Measurements from ENCODE around the gene ASPG.

ASPG gene

GRCh38 chr14:104140463-104141331 lies 55.2 kb downstream of the ASPG start:
- TF ChIP-seq ZFX (IDR thresholded peaks at IDR 0.05; ENCODE audit: borderline replicate concordance): no peak
- TF ChIP-seq, protein P1, sequence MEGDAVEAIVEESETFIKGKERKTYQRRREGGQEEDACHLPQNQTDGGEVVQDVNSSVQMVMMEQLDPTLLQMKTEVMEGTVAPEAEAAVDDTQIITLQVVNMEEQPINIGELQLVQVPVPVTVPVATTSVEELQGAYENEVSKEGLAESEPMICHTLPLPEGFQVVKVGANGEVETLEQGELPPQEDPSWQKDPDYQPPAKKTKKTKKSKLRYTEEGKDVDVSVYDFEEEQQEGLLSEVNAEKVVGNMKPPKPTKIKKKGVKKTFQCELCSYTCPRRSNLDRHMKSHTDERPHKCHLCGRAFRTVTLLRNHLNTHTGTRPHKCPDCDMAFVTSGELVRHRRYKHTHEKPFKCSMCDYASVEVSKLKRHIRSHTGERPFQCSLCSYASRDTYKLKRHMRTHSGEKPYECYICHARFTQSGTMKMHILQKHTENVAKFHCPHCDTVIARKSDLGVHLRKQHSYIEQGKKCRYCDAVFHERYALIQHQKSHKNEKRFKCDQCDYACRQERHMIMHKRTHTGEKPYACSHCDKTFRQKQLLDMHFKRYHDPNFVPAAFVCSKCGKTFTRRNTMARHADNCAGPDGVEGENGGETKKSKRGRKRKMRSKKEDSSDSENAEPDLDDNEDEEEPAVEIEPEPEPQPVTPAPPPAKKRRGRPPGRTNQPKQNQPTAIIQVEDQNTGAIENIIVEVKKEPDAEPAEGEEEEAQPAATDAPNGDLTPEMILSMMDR (IDR thresholded peaks at IDR 0.05): no peak
- H3K27ac ChIP-seq: no peak overlapping the region

DNA sequence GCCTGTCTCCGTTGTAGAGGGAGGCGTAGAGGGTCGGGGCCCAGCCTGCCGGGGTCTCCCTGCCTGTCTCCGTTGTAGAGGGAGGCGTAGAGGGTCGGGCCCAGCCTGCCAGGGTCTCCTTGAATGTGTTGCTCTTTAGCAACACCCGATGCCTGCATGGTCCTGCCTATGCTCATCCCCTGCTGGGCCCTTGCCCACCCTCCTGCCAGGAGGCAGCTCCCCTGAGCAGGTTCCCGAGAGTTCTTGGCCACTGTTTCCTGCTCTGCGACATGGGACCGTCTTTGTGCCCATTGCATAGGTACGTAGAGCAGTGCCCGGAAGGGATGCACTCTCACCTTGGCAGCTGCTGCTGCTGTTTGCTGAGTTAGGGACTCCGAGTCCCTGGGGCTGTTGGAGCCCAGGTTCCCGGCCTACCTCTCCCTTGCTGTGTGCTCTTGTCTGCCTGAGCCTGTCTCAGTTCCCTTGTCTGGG lies 56.2 kb downstream of the ASPG start:
- TF ChIP-seq, protein P1 (IDR thresholded peaks at IDR 0.05): no peak
- no peak for TF ChIP-seq ZFX (IDR thresholded peaks at IDR 0.05; ENCODE audit: borderline replicate concordance)
- H3K27ac ChIP-seq: no peak overlapping the region

DNA sequence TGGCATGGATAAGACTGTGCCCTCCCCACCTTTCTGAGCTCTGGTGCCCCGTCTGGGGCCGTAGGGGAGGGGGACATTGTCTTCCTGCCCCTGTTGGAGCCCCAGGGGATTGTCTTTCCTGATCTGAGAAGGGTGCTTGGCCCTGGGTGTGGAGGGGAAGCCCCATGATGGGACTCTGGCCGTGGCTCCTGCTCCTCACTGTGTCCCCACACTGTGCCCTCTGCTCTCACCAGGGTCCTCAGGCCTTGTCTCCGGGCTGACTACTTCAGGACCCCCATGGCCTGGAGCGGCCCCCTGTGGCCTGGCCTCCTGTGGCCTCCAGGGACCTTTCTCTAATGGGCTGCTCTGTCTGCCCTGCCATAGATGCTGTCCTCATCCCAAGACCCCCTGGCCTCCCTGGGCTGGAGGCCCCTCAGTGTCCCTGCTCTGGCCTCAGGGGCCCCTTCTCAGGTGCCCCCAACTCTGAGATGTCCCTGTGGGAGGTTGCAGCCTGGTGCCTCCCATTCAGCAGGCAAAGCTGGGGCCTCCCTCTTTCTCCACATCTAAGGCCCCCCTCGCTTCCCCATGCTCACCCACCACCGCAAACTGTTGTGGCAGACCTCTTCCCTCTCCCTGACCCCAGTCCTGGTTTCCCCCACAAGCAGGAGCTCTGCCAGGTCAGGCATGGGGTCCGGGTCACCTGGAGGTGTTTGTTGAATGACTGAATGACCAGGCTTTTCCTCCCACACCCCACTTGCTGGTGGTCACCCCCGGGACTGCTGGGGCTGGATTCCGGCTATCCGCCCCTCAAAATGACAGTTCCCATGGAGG lies 56.8 kb downstream of the ASPG start:
- TF ChIP-seq, protein P1 (IDR thresholded peaks at IDR 0.05): no peak
- no peak for TF ChIP-seq ZFX (IDR thresholded peaks at IDR 0.05; ENCODE audit: borderline replicate concordance)

GRCh38 chr14:104142946-104143470 lies 57.5 kb downstream of the ASPG start:
- H3K27ac ChIP-seq: no peak overlapping the region
- TF ChIP-seq ZFX (IDR thresholded peaks at IDR 0.05; ENCODE audit: borderline replicate concordance): no peak
- TF ChIP-seq, protein P1 (IDR thresholded peaks at IDR 0.05): no peak; the same call in 1 of the 2 replicates

More for the DNA sequence above, 56.8 kb downstream of the ASPG start:
- H3K27ac ChIP-seq: no peak overlapping the region

DNA sequence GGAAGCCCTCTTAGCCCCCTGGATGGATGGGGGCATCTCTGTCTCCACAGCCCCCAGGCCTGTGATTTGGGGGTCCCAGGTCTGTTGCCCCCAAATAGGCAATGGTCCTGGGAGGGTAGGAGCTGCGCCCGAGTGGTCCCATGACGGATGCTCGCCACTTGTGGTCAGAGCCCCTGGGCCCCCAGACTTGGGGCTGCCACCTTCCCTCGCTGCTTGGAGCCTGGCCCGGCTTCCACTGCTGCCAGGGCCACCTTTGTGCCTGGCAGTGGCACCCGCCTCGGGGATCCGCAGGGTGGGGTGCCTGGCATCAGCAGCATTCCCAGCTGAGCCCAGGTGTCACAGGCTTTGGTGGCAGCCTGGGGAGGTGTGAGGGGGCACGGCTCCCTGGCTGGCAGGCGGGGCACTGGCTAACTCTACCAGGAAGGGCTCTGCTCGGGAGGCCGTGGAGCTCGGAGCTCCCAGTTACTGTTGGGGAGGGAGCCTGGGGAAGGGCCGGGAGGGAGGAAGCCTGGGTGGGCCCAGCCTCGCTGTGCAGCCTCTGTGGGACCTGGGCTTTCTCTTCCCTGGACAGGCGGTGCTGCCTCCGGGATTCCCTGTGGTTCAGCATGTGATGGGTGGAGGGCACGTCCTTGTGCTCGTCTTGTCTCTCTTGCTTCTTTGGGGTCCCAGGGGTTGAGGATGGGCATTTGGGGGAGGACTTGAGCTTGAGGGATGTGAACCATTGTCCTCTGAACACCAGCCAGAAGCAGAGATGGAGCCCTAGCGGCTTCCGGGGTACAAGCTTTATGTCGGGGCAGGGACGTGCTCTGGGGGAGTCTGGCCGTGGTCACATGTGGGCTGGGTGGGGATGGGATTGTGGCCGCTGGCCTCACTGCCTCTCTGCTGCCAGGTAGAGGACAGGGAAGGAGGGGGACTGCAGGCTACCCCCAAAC lies 58.3 kb downstream of the ASPG start:
- TF ChIP-seq, protein P1 (IDR thresholded peaks at IDR 0.05): no peak
- TF ChIP-seq ZFX (IDR thresholded peaks at IDR 0.05; ENCODE audit: borderline replicate concordance): no peak
- H3K27ac ChIP-seq: no peak overlapping the region

- no peak for TF ChIP-seq ZFX (IDR thresholded peaks at IDR 0.05; ENCODE audit: borderline replicate concordance)
- TF ChIP-seq, protein P1 (IDR thresholded peaks at IDR 0.05): no peak
- no peak overlapping the region for H3K27ac ChIP-seq
Observed at GRCh38 chr14:104144453-104144790, 58.9 kb downstream of the ASPG start.
